Measurements from ENCODE around the gene UBE3C. TPM values are rescaled to one million over a fixed set of nuclear protein-coding genes. Genes with fewer than 3 reads are reported as not detected.

Gene UBE3C
- total RNA-seq, 1 donor from 2014 or later = 78.8 TPM

DNA sequence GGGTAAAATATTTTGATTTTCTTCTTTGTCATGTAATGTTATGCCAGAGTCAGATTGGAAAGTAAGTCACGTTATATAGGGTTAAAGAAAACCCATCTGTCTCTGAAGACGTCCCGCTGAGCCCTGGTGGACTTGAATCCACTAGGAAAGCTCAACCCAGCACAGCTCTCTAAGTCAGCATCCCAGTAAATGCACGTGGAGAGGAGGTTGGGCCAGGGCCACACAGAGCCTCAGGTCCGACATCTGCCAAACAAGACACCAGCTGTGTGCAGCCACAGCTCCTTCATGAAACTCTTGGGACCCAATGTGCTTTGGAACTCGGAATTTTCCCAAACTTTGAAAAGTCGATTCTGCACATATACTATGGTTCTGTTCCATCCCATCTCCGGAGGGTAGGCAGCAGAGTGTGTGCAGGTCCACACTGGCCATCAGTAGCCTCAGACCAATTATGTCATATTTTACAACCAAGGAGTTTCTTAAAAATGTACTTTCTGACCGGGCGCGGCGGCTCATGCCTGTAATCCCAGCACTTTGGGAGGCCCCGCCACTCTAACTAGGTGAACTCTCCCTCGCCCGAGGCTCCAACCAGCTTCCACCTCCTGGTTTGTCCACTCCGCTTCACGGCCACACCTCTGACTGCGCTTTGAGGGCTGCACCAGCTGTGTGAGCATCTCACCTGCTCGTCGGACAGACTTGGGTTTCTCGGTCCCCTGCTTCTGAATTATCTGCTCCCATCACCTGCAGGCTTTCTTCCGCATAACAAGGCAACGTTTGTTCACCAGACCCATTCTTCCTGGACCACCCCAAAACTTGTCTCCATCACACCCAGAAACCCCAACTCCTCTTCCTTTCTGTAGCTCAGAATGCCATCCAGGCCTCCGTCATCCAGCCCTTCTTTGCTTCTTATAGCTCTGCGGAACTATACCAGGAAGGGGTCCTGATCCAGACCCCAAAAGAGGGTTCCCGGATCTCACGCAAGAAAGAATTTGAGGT, 168.4 kb downstream of the UBE3C start:
- H3K27me3 ChIP-seq (ENCODE audit: control insufficient read depth in 3 of 3, insufficient read depth in 3 of 3, low read length in 3 of 3) = no peaks in the 10 kb centered on the region
- H3K9ac ChIP-seq (ENCODE audit: low read depth in 1 of 3, low read length in 3 of 3) = no peak overlapping the region
- H3K36me3 ChIP-seq (ENCODE audit: control insufficient read depth in 3 of 3, insufficient read depth in 3 of 3, low read length in 3 of 3) = no peaks in the 10 kb centered on the region
- no peak overlapping the region for H3K4me3 ChIP-seq (ENCODE audit: low read length in 3 of 3)
- no peaks in the 10 kb centered on the region for H3K9me3 ChIP-seq (ENCODE audit: control insufficient read depth in 3 of 3, low read length in 3 of 3)
- H3K4me1 ChIP-seq (ENCODE audit: control insufficient read depth in 3 of 3, insufficient read depth in 3 of 3, low read length in 3 of 3) = no peaks in the 10 kb centered on the region
- no peak overlapping the region for H3K27ac ChIP-seq (ENCODE audit: low read depth, low read length)

DNA sequence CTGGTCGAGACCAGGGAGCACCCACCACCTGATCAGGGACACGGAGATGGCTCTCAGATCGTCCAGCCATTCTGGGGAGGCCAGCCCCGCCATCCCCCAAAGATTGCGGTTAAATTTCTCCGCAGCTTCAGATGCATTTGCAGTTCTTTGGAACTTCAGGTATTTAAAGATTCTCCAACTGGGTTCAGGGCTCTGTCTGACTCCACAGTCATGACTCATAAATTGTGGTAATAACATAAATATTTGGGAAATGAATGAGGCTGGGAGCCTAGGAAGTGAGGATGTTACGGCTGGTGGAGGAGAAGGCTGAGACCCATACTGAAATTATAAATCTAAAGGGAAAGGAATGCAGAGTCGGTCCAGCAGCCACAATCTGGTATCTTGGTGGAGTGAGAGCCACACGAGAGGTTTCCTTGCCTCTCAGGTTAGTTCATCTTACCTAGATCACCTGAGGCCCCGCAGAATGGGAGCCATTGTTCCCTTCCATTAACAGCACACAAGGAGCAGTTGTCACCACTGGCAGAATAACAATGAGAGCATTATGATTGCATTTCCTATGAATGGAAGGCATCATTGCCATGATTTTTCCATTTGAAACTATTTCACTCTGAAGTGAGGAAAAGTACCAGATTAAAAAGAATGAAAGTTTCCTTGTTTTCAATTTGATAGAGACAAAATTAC, 171.4 kb downstream of the UBE3C start:
- Histone ChIP-seq H3K4me1 (ENCODE audit: control insufficient read depth in 3 of 3, insufficient read depth in 3 of 3, low read length in 3 of 3) (no peaks in the 10 kb centered on the region), H3K9me3 (ENCODE audit: control insufficient read depth in 3 of 3, low read length in 3 of 3) (no peaks in the 10 kb centered on the region), H3K4me3 (ENCODE audit: low read length in 3 of 3) (no peak overlapping the region), H3K36me3 (ENCODE audit: control insufficient read depth in 3 of 3, insufficient read depth in 3 of 3, low read length in 3 of 3) (no peaks in the 10 kb centered on the region), H3K9ac (ENCODE audit: low read depth in 1 of 3, low read length in 3 of 3) (no peak overlapping the region), H3K27ac (ENCODE audit: low read depth, low read length) (no peak overlapping the region), H3K27me3 (ENCODE audit: control insufficient read depth in 3 of 3, insufficient read depth in 3 of 3, low read length in 3 of 3) (no peaks in the 10 kb centered on the region)

DNA sequence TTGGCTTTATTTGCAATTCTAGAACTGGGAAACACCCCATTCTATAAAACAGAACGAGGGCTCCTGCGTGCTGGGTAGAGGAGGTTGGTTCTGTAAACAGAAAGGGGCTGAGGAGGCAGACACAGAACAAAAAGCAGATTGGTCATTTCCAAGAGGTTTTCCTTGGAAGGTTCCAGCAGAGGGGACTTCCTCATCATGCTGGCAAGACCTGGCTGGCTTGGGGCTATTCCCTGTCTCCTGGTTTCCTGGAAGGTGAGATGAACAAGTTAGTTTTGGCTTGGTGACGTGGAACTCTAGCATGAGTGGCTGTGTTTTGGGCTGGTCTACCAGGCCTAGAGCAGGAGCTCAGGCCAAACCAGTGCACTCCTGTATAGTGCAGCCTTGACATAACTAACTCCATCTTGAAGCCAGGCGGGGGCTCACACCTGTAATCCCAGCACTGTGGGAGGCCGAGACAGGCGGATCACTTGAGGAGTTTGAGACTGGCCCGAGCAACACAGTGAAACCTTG, 172.0 kb downstream of the UBE3C start:
- no peaks in the 10 kb centered on the region for H3K36me3 ChIP-seq (ENCODE audit: control insufficient read depth in 3 of 3, insufficient read depth in 3 of 3, low read length in 3 of 3)
- H3K9ac ChIP-seq (ENCODE audit: low read depth in 1 of 3, low read length in 3 of 3) = no peak overlapping the region
- no peaks in the 10 kb centered on the region for H3K27me3 ChIP-seq (ENCODE audit: control insufficient read depth in 3 of 3, insufficient read depth in 3 of 3, low read length in 3 of 3)
- H3K4me1 ChIP-seq (ENCODE audit: control insufficient read depth in 3 of 3, insufficient read depth in 3 of 3, low read length in 3 of 3) = no peaks in the 10 kb centered on the region
- no peak overlapping the region for H3K27ac ChIP-seq (ENCODE audit: low read depth, low read length)
- no peak overlapping the region for H3K4me3 ChIP-seq (ENCODE audit: low read length in 3 of 3)
- no peaks in the 10 kb centered on the region for H3K9me3 ChIP-seq (ENCODE audit: control insufficient read depth in 3 of 3, low read length in 3 of 3)

DNA sequence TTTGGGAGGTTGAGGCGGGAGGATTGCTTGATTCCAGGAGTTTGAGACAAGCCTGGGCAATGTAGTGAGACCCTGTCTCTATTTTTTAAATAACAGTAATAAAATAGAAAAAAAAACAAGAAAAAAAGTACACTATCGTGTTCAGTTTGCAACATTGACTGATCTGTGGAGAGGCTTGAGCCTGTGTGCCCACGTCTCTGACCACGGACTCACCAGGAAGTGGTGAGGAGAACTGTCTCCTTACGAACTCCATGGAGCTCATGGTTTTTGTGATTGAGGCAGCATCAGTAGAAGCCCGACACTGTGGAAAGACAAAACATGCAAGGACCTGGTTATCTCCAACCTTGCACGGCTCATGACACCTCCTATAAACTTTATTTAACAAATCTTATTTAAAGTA, 174.2 kb downstream of the UBE3C start:
- H3K9me3 ChIP-seq (ENCODE audit: control insufficient read depth in 3 of 3, low read length in 3 of 3) = no peaks in the 10 kb centered on the region
- no peak overlapping the region for H3K9ac ChIP-seq (ENCODE audit: low read depth in 1 of 3, low read length in 3 of 3)
- H3K4me3 ChIP-seq (ENCODE audit: low read length in 3 of 3) = no peak overlapping the region
- H3K4me1 ChIP-seq (ENCODE audit: control insufficient read depth in 3 of 3, insufficient read depth in 3 of 3, low read length in 3 of 3) = no peaks in the 10 kb centered on the region
- no peak overlapping the region for H3K27ac ChIP-seq (ENCODE audit: low read depth, low read length)
- no peaks in the 10 kb centered on the region for H3K36me3 ChIP-seq (ENCODE audit: control insufficient read depth in 3 of 3, insufficient read depth in 3 of 3, low read length in 3 of 3)
- H3K27me3 ChIP-seq (ENCODE audit: control insufficient read depth in 3 of 3, insufficient read depth in 3 of 3, low read length in 3 of 3) = no peaks in the 10 kb centered on the region

DNA sequence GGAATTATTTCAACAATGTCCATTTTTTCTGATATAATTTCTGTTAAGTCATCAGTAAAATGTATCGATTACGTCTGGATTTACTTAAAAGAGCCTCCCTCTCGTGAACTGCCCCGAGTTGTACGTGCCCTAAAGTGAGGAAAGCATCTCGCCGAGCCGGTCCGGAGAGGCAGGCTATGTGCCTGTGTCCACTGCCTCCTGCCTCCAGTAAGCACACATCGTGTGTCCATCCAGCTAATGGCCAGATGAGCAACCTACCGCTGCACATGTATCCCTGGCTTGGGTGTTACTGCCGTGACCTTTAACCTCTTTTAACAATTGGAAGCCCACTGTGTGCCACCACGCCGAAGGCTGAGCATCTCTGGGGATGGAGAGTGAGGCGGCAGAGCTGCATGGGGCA, 174.9 kb downstream of the UBE3C start:
- H3K9ac ChIP-seq (ENCODE audit: low read depth in 1 of 3, low read length in 3 of 3) = no peak overlapping the region
- H3K4me1 ChIP-seq (ENCODE audit: control insufficient read depth in 3 of 3, insufficient read depth in 3 of 3, low read length in 3 of 3) = no peaks in the 10 kb centered on the region
- H3K27ac ChIP-seq (ENCODE audit: low read depth, low read length) = no peak overlapping the region
- no peaks in the 10 kb centered on the region for H3K27me3 ChIP-seq (ENCODE audit: control insufficient read depth in 3 of 3, insufficient read depth in 3 of 3, low read length in 3 of 3)
- H3K9me3 ChIP-seq (ENCODE audit: control insufficient read depth in 3 of 3, low read length in 3 of 3) = no peaks in the 10 kb centered on the region
- H3K4me3 ChIP-seq (ENCODE audit: low read length in 3 of 3) = no peak overlapping the region
- H3K36me3 ChIP-seq (ENCODE audit: control insufficient read depth in 3 of 3, insufficient read depth in 3 of 3, low read length in 3 of 3) = no peaks in the 10 kb centered on the region

DNA sequence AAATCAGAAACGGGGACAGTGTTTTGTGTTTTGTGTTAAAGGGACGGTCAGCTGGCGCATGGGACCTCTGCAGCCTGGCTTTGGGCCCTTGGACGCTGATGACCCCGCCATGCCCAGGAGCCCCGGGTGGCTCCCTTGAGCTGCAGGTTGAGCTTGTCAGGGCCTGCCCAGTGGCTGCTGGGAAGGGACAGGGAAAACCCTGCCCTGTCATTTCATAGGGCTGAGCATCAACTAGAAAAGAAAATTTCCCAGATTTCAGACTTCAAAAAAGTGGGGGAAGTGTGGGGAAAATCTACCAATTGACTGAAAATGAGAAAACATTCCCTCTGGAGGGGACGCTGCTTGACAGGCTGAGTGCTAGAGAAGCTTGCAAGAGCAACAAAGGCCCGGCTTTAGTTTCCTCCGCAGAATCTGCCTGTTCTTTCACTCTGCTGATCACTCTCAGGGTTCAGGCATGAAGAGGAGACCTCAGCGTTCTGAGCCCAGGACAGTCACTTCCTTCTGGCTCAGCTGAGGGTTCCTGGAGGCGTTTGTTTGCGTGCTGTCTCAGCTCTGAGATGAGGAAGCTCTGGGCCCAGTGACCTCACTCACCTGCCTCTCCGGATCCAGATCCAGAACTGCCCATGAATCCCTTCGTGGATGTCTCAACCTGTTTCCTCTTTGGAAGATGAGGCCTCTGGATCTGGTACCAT, 179.4 kb downstream of the UBE3C start:
- no peak overlapping the region for H3K27ac ChIP-seq (ENCODE audit: low read depth, low read length)
- H3K27me3 ChIP-seq (ENCODE audit: control insufficient read depth in 3 of 3, insufficient read depth in 3 of 3, low read length in 3 of 3) = no peaks in the 10 kb centered on the region
- no peak overlapping the region for H3K9ac ChIP-seq (ENCODE audit: low read depth in 1 of 3, low read length in 3 of 3)

More for the DNA sequence above, 179.4 kb downstream of the UBE3C start:
- Histone ChIP-seq H3K36me3 (ENCODE audit: control insufficient read depth in 3 of 3, insufficient read depth in 3 of 3, low read length in 3 of 3) (no peaks in the 10 kb centered on the region), H3K4me3 (ENCODE audit: low read length in 3 of 3) (no peak overlapping the region), H3K4me1 (ENCODE audit: control insufficient read depth in 3 of 3, insufficient read depth in 3 of 3, low read length in 3 of 3) (peaks cover 0 to 5% (median 0%) of the 10 kb centered on the region in 3 donors), H3K9me3 (ENCODE audit: control insufficient read depth in 3 of 3, low read length in 3 of 3) (no peaks in the 10 kb centered on the region)

Small RNAs within 50 kb of the gene (small RNA-seq; reads per million reads assigned to genes)
- not detected for gene AC004975.1

Other genes with a start within 250 kb of the UBE3C start
- gene LMBR1, start 245.7 kb upstream of the UBE3C start, total RNA-seq = 97.6 TPM
- gene NOM1, start 189.2 kb upstream of the UBE3C start, total RNA-seq = 17.2 TPM
- gene MNX1, start 128.3 kb upstream of the UBE3C start, total RNA-seq = not detected
- gene DNAJB6, start 198.1 kb downstream of the UBE3C start, total RNA-seq = 68.9 TPM

All from skeletal muscle tissue (tissue), 5 donors.